Activated CD8-positive, alpha-beta memory T cell treated with anti-CD3 and anti-CD28 coated beads for 1 hour (primary cell): Measurements from ENCODE around the gene CD83.
A peak's percentile ranks its signal among the peaks of the same experiment; 100 is the strongest.

Experiments used
- DNase-seq, 2 donors: peaks; one replicate each; pipeline ENCODE4 v3.0.0-alpha.2; 2020; ENCODE audit warnings: low read depth in 1 of 2; ENCODE audit errors: extremely low read depth in 1 of 2

Gene CD83

DNA sequence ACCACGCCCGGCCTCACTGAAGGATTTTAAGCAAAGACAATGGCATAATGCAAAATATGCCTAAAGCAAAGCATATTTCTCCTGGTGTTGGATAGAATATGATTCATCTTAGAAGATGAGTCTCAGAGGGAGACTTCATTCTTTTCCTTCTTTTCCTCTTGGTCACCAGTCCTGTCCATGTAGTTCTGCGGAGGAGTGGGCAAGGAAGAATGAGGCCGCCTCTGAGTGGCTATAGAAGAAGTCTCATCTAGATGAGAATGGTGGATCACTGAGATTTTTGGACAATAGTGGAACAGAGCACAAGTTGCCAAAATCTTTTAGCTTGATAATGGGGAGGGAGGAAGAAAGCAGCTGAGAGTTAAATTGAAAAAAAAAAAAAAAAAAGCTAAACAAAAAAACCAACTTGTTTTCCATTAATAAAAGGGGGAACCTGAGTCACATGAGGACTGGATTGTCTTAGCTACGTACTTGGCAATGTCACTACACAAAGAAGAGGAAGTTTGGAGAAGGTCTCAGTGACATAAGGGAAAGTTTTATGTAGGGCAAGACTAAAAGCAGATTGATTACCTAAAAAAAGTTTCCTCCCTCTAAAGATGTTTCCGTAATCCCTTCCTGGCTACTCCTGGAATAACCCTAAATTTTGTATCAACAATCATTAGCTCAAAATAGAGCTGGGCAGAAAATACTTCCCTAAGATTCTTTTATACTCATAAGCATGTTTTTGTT, 6.0 kb downstream of the CD83 start:
- no peak for DNase-seq

DNA sequence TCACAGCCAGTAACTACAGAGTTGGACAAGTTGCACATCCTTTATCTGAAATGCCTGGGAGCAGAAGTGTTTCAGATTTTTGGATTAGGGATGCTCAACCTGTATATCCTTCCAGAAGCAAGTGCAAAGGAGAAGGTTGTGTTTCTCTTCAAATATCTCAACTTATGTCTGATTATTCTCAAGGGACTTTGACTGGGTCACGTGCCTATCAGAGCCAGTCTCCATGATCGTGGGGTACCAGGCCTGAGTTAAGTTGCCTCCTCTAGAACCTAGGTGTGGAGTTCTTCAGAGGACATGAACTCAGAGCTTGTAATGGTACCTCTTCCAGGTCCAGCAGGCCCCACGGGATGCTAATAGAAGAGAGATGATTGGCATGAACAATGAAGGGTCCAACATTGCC, 7.8 kb downstream of the CD83 start:
- DNase-seq, result no peak

DNA sequence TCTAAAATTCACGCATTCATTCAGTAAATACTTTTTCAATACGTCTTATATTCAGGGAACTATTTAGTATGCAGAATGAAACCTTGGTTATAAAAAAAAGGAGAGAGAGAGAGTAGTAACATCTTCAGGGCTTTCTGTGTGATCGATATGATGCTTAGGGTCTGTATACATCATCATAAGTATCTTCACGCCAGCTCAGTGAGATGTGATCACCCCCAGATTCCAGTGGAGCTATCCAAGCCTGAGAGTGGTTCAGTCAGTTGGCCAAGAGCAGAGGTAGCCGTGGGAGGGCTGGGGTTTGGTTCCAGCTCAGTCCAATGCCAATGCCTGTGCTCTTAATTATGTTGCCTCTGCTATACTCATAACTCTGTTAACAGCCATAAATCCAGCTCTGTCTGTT, 8.6 kb downstream of the CD83 start:
- no peak for DNase-seq

DNA sequence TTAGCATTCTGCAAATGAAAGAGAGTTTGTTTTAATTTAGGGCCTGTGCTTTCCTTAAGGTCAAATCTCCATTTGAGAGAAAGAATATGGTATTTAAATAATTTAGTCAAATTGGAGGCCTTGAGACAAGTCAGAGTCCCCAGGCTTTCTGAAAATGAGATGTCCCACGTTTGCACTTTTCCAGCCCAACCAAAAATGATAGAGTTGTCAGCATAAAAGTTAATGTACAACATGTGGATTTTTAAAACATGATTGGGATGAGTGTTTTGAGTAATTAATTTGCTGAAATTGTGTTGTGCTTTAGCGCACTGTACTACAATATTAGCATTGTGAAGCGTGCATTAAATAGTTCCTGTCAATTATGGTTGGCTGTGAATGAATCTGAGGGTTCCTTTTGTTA, 10.0 kb downstream of the CD83 start:
- DNase-seq, result no peak

DNA sequence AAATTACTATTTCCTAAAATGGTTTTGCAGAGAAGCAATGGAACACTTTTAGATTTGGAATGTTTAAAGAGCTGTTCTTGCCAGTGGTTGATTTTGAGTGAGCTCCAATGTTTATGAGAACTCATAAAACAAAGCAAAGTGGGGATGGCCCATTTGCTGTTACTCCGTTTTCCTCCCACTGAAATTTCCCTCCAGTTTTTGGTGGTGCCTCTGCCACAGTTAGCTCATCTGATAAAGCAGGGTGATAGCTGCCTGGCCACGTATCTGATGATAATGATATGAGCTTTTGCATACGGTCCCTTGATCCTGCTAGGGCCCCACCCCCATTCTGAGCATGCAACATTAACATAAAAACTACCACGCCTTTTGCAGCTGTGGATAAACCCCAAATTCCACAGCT, 10.4 kb downstream of the CD83 start:
- no peak for DNase-seq

DNA sequence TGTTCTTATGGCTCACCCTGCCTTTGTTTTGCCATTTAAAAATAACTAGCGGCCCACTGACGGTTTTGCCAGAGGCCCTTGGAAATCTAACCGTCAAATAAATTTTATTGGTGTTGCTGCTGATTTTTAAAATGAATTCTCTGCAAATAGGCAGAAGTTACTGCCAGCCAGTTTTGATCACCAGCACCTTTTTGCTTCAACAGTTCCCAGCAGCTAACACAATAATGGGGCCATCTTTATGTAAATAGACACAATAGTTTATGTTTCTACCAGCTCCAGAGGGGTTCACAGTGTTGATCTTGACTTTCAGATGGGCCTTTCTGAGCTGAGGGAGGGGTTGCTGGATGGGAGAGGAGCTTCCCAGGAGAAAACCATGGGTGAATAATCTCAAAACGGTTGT, 11.2 kb downstream of the CD83 start:
- DNase-seq, result no peak

DNA sequence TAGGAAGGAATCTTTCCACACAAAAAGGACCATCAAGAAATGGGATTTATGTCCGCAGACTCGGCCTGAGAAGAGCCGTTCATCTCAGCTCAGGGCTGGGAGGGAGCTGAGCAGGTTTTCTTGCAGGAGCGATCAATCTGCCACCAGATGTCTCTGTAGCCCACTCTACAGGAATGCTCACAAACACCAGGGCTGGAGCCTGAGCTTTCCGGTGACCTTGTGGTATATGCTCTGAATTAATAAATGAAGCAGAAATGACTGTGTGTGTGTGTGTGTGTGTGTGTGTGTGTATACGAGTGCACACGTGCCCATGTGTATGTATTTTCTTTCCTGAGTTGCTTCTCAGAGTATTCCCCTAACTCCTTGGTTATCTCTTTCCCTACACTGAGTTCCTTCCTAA, 12.0 kb downstream of the CD83 start:
- peak in 1 of 2 donors; percentile 12 for DNase-seq

DNA sequence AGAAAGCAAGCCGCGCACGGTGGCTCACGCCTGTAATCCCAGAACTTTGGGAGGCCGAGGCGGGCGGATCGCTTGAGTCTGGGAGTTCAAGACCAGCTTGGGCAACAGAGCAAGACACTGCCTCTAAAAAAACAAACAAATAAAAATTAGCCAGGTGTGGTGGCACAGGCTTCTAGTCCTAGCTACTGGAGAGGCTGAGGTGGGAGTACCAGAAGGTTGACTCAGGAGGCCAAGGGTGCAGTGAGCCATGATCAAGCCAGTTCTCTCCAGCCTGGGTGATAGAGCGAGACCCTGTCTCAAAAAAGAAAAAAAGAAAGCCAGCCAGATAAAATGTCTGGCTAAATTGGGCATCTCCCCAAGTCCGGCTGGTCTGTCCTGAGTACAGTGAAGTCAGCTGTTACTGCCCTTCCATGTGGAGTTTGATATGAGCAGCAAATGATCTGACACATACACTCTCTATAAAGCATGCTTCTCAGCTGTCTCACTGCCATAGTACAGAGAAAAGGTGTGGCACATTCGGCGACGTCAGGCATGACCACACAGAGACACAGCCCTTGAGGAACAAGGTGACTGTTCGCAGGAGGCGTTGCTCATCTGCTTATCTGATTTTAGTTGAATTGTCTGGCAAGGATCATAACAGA, 13.0 kb downstream of the CD83 start:
- DNase-seq, result no peak

DNA sequence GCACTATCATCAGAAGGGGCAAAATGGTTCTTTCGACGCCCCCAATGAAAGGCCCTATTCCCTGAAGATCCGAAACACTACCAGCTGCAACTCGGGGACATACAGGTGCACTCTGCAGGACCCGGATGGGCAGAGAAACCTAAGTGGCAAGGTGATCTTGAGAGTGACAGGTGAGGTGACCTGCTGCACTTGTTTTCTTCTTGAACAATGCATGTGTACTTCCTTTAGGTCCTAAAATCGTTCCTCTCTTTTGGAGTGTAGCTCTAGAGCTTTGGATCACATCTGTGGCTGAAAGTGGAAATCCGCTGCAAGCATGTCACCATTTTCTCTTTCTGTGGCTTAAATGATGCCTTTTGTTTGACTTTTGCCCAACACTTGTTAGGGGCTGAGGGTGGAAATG, 14.0 kb downstream of the CD83 start:
- no peak for DNase-seq

DNA sequence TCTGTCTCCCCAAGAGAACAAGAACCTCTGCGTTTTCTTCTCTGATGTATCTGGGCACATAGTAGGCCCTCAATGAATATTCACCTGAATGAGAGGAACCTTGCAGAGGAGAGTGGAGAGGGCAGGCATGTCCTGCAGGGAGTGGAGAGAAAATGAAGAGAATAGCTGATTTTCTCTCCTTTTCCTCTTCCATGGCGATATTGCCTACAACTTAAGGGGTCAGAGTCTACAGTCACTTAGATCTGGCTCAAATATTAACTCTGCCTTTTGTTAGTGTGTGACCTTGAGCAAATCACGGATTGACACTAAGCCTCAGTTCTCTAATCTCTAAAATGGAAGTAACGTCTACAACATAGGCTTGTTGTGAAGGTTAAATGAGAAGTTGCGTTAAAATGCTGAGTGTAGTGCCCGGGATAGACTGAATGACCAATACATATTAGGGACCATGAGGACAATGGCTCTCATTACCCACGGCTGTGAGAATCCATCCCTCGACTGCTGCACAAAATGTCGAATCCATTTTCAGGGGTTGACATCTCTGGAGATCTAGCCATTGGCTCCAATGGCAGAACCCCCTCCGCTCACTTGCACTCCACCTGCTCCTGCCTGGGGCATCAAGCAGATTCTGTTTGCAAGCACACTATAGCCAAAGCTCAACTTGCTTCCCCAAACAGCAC, 14.8 kb downstream of the CD83 start:
- no peak for DNase-seq

DNA sequence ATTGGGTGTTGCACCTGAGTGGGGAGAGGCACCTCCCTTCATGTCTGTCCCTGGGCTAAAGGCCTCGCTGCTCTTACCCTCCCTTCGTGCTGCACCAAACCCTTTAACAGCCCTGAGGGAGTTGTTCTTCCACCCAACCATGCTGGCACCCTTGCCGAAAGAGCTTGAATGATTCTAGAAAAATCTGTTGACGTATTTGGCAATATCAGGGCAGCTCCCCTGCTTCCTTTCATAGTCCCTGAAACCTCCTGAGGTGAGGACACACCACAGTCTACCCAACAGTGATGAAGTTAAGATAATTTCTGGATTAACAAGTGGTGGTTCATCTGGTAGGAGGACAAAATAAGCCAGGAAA, 15.3 kb downstream of the CD83 start:
- DNase-seq, result no peak

DNA sequence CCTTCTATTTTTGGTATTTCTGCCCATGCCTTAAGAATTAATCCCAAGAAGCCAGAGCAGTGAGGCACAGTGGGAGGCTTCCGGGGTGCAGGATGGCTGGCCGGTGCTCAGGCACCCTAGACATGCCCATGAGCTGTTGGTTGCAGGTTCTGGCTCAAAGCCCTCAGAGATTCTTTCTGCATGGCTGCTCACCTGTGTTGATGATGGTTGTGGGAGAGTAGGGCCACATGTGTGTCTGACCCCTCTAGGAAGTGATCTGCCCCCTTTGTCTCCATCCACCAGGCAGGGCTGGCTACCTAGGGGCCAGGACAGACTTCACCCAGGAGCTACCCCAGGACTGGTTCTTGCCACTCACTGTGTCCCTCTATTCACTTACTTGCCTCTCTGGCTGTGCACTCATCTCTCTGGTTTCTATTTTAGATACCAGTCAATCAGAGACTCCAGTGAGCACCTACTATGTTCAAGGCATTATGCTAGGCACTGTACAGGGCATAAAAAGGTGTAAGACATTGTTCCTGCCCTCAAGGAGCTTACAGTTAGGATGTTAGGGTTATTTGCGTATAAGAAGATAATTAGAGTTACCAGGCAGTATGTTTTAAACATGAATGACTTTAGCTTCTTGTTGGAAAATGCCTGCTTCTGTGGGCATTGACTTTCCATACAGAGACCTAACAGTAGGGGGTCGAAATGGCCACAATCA, 16.8 kb downstream of the CD83 start:
- no peak for DNase-seq

DNA sequence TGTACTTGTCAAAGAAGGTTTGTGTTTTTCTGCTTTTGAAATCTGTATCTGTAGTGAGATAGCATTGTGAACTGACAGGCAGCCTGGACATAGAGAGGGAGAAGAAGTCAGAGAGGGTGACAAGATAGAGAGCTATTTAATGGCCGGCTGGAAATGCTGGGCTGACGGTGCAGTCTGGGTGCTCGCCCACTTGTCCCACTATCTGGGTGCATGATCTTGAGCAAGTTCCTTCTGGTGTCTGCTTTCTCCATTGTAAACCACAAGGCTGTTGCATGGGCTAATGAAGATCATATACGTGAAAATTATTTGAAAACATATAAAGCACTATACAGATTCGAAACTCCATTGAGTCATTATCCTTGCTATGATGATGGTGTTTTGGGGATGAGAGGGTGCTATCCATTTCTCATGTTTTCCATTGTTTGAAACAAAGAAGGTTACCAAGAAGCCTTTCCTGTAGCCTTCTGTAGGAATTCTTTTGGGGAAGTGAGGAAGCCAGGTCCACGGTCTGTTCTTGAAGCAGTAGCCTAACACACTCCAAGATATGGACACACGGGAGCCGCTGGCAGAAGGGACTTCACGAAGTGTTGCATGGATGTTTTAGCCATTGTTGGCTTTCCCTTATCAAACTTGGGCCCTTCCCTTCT, 18.4 kb downstream of the CD83 start:
- no peak for DNase-seq

DNA sequence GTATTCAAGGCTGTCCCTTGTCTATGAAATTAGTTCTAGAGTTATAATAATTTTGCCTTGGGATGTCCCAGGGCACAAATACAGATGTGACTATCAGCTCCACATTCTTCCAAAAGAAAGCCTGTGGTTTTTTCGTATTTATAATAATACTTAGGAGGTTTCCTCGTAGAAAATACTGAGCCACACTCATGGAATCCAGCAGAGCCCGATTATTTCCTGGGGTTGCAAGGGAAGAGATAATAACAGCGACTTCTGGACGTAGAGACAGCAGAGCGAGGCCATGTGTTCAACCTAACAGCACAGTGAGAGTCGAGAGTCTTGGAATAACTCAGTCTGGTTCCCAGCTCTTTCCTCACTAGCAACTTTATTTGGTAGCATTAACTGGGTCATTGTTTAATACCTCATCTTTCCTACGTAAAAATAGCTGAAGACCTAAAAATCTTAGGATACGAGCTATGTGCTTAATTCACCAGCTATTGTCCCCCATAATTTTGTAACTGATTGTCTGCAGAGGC, 21.2 kb downstream of the CD83 start:
- no peak for DNase-seq

DNA sequence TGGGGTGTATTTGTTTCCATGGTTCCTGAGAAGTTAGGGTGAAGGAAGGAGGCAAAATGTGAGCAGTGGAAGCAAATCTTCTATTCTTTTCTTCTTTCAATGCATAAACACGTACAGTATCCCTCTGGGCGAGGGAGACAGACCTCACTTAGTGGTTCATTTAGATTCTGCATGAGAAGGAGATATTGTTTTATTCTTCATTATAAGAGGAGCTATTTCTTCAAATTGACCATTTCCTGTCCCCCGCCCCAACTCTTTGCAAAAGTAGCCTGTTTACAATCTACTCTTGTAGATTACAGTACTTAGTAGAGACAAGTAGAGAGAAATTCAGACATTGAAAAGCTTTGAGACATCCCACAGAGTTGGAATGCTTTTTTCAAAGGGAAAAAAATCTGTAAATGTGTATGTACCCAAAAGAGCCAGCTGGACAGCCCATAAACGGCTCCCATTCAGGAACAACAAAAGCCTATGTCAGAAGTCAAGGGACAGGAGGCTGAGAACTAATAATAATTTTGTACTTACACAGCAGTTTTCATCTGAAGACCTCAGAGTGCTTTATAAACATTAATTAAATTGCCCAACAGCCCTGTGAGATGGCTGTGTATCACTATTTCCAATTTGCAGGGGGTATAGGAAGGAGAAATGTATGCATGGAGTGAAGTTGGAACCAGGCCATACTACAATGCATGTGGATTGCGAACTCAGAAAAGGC, 23.9 kb downstream of the CD83 start:
- DNase-seq, result no peak

DNA sequence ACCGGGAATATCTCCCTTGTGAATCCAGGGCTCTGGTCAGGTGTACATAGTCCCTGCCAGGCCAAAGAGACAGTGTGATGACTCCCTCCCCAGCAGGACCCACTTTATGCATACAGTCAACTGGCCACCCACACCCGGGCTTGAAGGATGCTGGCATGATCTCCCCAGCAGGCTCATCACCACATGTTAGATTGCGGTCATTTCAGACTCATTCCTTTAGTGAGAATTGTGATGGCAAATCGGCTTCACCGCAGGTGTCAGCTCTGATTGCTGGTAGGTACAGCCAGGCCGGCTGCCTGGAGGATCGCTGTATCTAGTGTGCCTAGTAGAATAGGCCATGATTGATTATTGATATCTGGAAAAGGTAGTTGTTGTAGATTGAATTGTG, 24.5 kb downstream of the CD83 start:
- DNase-seq, result no peak

DNA sequence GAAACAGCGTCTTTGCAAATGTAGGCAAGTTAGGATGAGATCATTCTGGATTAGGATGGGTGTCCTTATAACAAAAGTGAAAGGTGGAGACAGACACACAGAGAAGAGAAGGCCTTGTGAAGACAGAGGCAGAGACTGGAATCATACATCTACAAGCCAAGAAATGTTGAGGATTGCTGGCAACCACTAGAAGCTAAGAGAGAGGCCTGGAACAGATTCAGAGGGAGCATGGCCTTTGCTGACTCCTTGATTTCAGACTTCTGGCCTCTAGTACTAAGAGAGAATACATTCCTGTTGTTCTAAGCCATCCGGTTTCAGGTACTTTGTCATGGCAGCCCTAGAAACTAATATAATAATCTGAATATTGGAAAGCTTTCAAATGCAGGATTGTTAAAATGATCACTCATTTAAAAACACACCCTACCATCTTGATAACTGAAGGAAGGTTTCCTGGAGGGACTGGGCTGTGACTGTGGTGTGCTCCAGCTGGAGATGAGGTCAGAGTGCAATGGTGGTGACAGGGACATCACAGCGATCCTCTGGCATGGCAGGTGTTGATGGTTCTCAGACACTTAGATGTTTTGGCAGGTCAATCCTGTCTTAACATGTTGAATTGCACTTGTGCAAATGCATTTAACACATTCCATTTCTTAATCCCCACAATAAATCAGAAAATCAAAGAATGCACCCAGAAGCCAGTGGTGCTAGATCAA, 25.1 kb downstream of the CD83 start:
- DNase-seq, result no peak

DNA sequence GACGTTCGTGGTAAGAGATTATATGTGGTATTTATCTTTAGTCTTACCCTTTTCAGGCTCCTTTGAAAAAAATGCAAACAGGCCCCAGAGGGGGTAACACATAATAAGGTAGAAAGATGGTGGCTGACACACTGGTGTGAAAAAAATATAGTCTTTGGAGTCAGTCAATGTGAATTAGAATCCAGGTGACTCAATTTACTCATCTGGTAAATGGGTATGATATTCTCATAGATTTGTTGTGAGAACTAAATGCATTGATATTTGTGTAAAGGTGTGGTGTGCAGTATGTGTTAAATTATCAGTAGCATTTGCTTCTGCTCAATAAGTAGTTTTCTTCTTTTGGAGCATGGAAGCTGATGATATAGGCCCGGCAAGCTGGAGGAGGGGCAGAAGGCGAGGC, 25.7 kb downstream of the CD83 start:
- DNase-seq, result no peak

DNA sequence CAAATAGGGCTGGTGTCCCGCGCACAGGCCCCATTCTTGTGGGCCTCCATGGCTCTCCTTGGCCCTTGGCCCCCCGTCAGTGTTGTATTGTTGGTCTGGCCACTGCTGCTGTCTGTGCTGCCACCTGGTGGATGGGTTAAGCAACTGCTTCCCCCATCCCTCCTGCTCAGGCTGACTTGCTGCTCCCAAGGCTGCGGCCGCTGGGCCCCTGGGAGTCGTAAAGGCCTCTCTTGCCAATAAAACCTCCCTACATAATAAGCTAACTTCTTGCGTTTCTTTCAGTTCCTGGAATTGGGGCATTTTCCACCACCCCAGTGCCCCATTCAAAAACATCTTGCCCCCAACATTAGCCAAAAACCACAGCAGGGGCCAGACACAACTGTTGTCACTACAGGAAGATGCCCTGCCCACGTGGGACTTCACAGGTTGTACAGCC, 27.1 kb downstream of the CD83 start:
- DNase-seq, result peak; percentile 34 to 62
